ENCODE results near the gene NRP1.

The NRP1 gene

GRCh38 chr10:33192190-33192589, 142.3 kb downstream of the NRP1 start:
- in situ Hi-C loops (cut with MboI; ENCODE audit: low sequenced_read_pairs) = loop anchor here (25.0 kb wide), 1 partner anchor 1445 kb away; no protein-coding TSS in a partner anchor

DNA sequence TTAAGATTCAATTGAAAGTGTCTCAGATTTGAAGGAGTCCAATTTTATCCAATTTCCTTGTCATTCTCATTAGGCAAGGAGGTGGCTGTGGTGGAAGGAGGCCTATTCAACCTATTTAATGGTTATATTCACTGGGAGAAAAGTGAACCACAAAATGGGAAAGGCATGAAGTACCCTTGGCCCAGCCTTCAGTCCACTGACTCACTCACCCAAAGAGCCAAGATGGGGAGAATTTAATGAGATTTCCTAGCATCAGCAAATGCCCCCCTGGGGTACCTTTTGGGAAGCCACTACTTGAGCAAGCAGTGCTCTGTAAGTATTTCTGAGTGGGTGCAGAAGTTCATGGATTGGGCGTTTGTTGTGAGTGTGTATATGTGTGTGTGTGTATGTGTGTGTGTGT, 144.1 kb downstream of the NRP1 start:
- in situ Hi-C loops (cut with MboI; ENCODE audit: low sequenced_read_pairs) = loop anchor here (25.0 kb wide), 1 partner anchor 1447 kb away; no protein-coding TSS in a partner anchor

- in situ Hi-C loops (cut with MboI; ENCODE audit: low sequenced_read_pairs) = loop anchor here (25.0 kb wide), 1 partner anchor 1447 kb away; no protein-coding TSS in a partner anchor
These were observed 144.7 kb downstream of the NRP1 start for GRCh38 chr10:33189808-33190207.

GRCh38 chr10:33189363-33189762, 145.1 kb downstream of the NRP1 start:
- in situ Hi-C loops (cut with MboI; ENCODE audit: low sequenced_read_pairs) = loop anchor here (25.0 kb wide), 1 partner anchor 1448 kb away; no protein-coding TSS in a partner anchor

DNA sequence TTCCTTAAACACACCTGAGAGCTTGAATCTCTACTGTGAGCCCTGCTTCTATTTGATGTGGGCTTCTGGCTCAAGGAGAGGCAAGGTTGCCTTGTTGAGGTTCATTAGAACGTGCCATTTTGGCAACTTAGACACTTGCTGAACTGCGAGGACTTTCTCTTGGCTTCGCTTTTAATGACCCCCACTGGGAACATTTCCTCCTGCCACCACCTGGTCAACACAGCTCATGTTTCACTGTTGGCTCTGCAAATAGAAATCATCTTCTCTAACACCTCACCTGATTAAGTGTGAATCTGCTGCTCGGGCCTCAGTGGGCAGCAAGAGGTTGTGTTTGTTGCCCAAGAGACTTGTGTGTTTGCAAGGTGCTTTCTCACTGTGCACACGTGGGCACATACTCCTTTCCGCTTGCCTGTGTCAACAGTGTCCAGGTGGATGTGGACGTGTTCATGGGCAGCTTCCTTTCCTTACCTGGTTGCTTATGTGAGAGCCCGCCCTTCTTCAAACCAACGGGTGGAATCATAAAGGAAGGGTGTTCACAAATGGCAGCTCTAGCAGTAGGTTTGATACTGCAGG, 147.0 kb downstream of the NRP1 start:
- in situ Hi-C loops (cut with MboI; ENCODE audit: low sequenced_read_pairs) = loop anchor here (25.0 kb wide), 1 partner anchor 1450 kb away; no protein-coding TSS in a partner anchor

DNA sequence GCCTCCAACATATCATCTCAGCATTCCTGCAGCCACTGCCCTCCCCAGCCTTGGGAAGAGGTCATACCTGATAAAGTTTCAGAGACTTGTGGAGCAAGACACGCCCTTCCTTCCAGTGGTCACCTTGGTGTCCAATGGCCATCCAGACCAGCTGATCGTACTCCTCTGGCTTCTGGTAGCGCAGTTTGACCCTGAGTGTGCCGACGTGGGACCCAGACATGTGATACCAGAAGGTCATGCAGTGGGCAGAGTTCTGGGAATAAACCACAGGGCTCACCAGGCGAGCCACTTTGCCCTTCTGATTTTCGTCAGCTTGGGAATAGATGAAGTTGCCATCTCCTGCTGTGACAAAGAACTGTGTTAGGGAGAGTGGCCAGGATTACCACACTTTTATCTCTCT, 148.3 kb downstream of the NRP1 start:
- in situ Hi-C loops (cut with MboI; ENCODE audit: low sequenced_read_pairs) = loop anchor here (25.0 kb wide), 1 partner anchor 1451 kb away; no protein-coding TSS in a partner anchor

- in situ Hi-C loops (cut with MboI; ENCODE audit: low sequenced_read_pairs) = loop anchor here (25.0 kb wide), 1 partner anchor 1454 kb away; no protein-coding TSS in a partner anchor
These were observed 150.8 kb downstream of the NRP1 start for GRCh38 chr10:33183655-33184054.

DNA sequence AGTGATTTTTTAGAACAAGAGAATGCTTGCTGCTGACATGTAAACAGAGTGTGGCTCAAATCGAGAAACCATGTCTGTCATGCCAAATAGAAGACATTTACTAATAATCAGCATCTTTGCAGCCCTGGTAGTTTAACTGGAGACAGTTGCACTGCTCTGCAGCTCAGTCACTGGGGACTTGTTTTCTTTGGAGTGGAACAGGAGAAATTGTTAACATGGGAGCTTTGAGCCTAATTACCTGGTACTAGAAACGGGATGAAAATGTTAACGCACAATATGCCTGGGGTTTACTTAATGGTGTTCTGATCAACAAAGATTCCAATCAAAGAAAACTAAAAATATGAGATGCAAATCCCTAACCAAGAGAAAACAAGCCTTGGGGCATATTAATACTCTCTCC, 153.5 kb downstream of the NRP1 start:
- in situ Hi-C loops (cut with MboI; ENCODE audit: low sequenced_read_pairs) = loop anchor here (25.0 kb wide), 1 partner anchor 1456 kb away; no protein-coding TSS in a partner anchor

- in situ Hi-C loops (cut with MboI; ENCODE audit: low sequenced_read_pairs) = loop anchor here (25.0 kb wide), 1 partner anchor 1457 kb away; no protein-coding TSS in a partner anchor
These were observed 154.1 kb downstream of the NRP1 start for GRCh38 chr10:33180390-33180789.

GRCh38 chr10:33179067-33179466, 155.4 kb downstream of the NRP1 start:
- in situ Hi-C loops (cut with MboI; ENCODE audit: low sequenced_read_pairs) = loop anchor here (25.0 kb wide), 1 partner anchor 1458 kb away; no protein-coding TSS in a partner anchor

DNA sequence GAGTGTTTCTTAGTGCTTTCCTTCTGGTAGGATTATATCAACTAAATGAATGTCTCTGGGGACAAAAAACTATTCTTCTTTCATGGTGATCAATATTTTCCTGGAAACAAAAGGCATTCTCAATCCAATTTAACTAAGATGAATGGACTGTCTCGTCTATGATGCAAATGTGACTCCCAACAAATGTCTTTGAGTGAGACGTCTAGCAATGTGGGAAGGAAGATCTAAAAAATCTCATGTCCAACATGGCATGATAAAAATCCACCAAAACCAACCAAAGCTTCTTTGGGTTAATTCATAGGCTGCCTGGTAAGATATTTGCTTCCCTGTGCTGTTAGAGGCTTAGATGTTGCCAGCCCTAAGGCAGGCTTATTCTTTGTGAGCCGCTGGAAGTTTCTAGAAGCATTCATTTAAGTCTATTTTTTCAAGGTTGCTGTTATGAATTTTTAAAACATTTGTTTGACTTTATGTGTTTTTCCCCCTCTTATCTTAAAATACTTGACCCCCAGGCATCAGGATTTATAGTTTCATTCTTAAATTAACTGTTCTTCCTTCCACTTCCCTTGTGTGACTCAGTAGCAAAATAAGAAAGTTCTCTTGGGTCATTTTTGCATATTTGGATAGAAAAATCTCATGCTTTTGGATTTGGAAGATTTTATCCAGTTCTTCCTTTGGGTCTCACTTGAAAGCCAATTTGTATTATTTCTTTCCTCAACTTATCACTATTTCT, 156.3 kb downstream of the NRP1 start:
- in situ Hi-C loops (cut with MboI; ENCODE audit: low sequenced_read_pairs) = loop anchor here (25.0 kb wide), 1 partner anchor 1459 kb away; no protein-coding TSS in a partner anchor

DNA sequence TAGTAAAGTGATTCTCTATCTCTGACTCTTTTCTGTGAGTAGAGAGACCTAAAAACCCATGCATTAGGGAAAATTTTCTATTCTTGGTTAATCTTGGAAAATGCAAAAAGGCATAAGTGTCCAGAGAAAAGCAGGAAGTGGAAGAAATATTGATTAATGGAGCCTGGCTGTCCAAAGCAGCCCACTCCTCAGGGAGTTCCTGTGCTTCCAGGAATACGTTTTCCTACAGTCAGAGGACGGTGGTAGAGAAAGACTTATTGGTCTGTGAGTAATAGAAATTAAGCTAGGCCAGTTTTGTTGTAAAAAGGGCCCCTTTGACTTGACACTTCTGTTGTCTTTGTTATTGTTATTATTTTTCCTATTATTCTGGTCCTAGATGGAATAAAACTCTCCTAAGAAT, 157.8 kb downstream of the NRP1 start:
- in situ Hi-C loops (cut with MboI; ENCODE audit: low sequenced_read_pairs) = loop anchor here (25.0 kb wide), 1 partner anchor 1461 kb away; no protein-coding TSS in a partner anchor

- in situ Hi-C loops (cut with MboI; ENCODE audit: low sequenced_read_pairs) = loop anchor here (25.0 kb wide), 1 partner anchor 1462 kb away; no protein-coding TSS in a partner anchor
These were observed 159.6 kb downstream of the NRP1 start for GRCh38 chr10:33174674-33175434.

- in situ Hi-C loops (cut with MboI; ENCODE audit: low sequenced_read_pairs) = no loop called here
These were observed 168.6 kb downstream of the NRP1 start for GRCh38 chr10:33165911-33166310.

DNA sequence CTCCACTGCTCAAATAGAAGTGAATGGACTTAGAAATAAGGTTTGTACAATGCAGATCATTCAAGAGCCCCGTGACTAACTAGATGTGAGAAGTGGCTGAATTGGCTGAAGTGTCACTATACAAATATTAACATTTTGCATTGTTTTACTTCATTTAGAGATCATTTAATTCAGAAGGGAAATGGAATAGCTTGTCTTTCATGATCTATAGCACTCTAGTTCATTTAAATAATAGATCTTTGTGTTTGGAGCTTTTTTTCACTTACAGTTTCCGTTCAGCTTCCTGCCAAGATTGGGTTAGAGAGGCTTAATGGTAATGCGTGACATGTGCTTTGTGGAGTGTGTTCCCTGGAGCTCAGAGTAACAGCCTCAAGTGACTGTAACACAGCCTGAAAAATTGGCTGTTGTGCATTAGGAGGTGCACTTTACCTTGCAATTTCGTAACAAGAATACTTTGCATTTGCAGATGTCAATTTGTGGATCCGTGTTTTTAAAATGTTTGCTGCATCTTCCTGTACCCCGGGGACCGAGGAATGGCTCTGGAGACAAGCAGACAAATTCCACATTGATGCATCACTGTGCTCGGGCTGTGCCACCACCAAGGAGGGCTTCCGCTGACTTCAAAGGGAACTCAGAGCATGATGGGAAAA, 170.3 kb downstream of the NRP1 start:
- in situ Hi-C loops (cut with MboI; ENCODE audit: low sequenced_read_pairs) = no loop called here

GRCh38 chr10:33162248-33162575, 172.3 kb downstream of the NRP1 start:
- in situ Hi-C loops (cut with MboI; ENCODE audit: low sequenced_read_pairs) = no loop called here

GRCh38 chr10:33161550-33162247, 172.8 kb downstream of the NRP1 start:
- in situ Hi-C loops (cut with MboI; ENCODE audit: low sequenced_read_pairs) = no loop called here

GRCh38 chr10:33160151-33160550, 174.3 kb downstream of the NRP1 start:
- in situ Hi-C loops (cut with MboI; ENCODE audit: low sequenced_read_pairs) = no loop called here

DNA sequence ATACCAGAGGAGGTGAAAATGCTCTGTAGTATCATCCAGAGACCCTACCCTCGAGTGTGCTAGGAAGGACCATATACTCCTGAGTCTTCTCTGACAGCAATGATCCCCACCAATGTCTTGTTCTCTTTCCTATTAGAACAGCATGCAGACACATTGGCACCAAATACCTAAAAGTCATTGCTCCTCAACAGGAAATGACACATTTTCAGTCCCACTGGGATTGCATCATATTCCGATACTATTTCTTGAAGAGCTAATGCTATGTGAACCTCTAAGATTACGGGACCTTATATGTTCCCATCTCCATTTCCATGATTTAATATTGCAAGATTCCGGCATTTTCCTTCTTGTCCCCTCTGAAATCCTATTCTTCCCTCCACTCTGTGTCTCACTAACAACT, 177.4 kb downstream of the NRP1 start:
- in situ Hi-C loops (cut with MboI; ENCODE audit: low sequenced_read_pairs) = no loop called here
